Mesendoderm (in vitro differentiated cells): ENCODE results near the gene KEAP1.
"Not testable (repeated sequence)": the region's sequence is repeated elsewhere in the genome, so short reads cannot be mapped to it uniquely, and the experiment has no call there.

Experiments used
- DNase-seq: peaks from one replicate; pipeline ENCODE4 v3.0.0; 2013
- H2AK5ac ChIP-seq: 2 replicates; pipeline ENCODE4 v1.6.1; 2013; ENCODE audit warnings: low read length, inconsistent platforms
- H2BK120ac ChIP-seq: 2 replicates; pipeline ENCODE4 v1.6.1; 2013; ENCODE audit warnings: low read depth, mild to moderate bottlenecking, low read length, moderate library complexity, mixed read lengths
- H2BK15ac ChIP-seq: replicated peaks from 2 replicates; pipeline ENCODE4 v1.6.1; 2013; ENCODE audit warnings: low read depth, mild to moderate bottlenecking, moderate library complexity
- H2BK5ac ChIP-seq: 2 replicates; pipeline ENCODE4 v1.6.1; 2013; ENCODE audit warnings: low read length, inconsistent platforms
- H3K18ac ChIP-seq: 2 replicates; pipeline ENCODE4 v1.6.1; 2013; ENCODE audit warnings: mild to moderate bottlenecking, low read length, mixed read lengths
- H3K23ac ChIP-seq: one replicate; pipeline ENCODE4 v1.6.1; 2013; ENCODE audit warnings: low read length
- H3K27ac ChIP-seq: 2 replicates; pipeline ENCODE4 v1.5.1; 2013; ENCODE audit warnings: low read depth, mild to moderate bottlenecking, inconsistent platforms, low read length, moderate library complexity
- H3K27me3 ChIP-seq: 2 replicates; pipeline ENCODE4 v1.6.1; 2013; ENCODE audit warnings: low read length, control low read depth, mild to moderate bottlenecking, inconsistent platforms; ENCODE audit not compliant: insufficient read depth, poor library complexity
- H3K36me3 ChIP-seq: 2 replicates; pipeline ENCODE4 v1.6.1; 2013; ENCODE audit warnings: low read length, inconsistent platforms; ENCODE audit not compliant: control insufficient read depth, insufficient read depth
- H3K4ac ChIP-seq: one replicate; pipeline ENCODE4 v1.6.1; 2013; ENCODE audit warnings: low read depth, mild to moderate bottlenecking, low read length, moderate library complexity
- H3K4me1 ChIP-seq: 2 replicates; pipeline ENCODE4 v1.6.1; 2013; ENCODE audit warnings: low read depth, low read length, inconsistent platforms; ENCODE audit not compliant: control insufficient read depth
- H3K4me2 ChIP-seq: 2 replicates; pipeline ENCODE4 v1.6.1; 2013; ENCODE audit warnings: low read length
- H3K4me3 ChIP-seq: 2 replicates; pipeline ENCODE4 v1.5.1; 2013; ENCODE audit warnings: mild to moderate bottlenecking, low read length
- H3K56ac ChIP-seq: one replicate; pipeline ENCODE4 v1.6.1; 2013; ENCODE audit warnings: low read length
- H3K79me1 ChIP-seq: 2 replicates; pipeline ENCODE4 v1.6.1; 2013; ENCODE audit warnings: low read length, inconsistent platforms
- H3K79me2 ChIP-seq: 2 replicates; pipeline ENCODE4 v1.6.1; 2013; ENCODE audit warnings: mild to moderate bottlenecking, low read length; ENCODE audit not compliant: control insufficient read depth, insufficient read depth
- H3K9ac ChIP-seq: 2 replicates; pipeline ENCODE4 v1.6.1; 2013; ENCODE audit warnings: low read length, inconsistent platforms
- H4K5ac ChIP-seq: one replicate; pipeline ENCODE4 v1.6.1; 2013; ENCODE audit warnings: low read length
- H4K8ac ChIP-seq: one replicate; pipeline ENCODE4 v1.6.1; 2013; ENCODE audit warnings: low read depth, mild to moderate bottlenecking, control low read depth, low read length, moderate library complexity
- WGBS: extraction: QIAGEN DNeasy Blood & Tissue Kit; methylation state at CpG from one replicate; pipeline ENCODE4 v1.1.7; 2013; ENCODE audit warnings: low lambda C conversion rate, missing lambda C conversion rate; ENCODE audit not compliant: insufficient coverage; ENCODE audit errors: extremely low coverage; 5-methylcytosine and 5-hydroxymethylcytosine counted together

KEAP1 gene

GRCh38 chr19:10543420-10544241, 40.5 kb upstream of the KEAP1 start, which contains the start of gene ATG4D:
Gene ATG4D (plus strand): TSS chr19:10543904. CDS start chr19:10544091, 187 bp downstream.
- no peak within 1 kb of the TSS for H2BK120ac ChIP-seq
- H4K8ac ChIP-seq, result no peak within 1 kb of the TSS
- no peaks in the 10 kb centered on the region for H3K36me3 ChIP-seq
- DNase-seq, result peak; percentile 81
- H2AK5ac ChIP-seq, result no peak within 1 kb of the TSS
- no peak within 1 kb of the TSS for H2BK5ac ChIP-seq
- H3K9ac ChIP-seq, result peak within 1 kb of the TSS; percentile 85
- H3K79me1 ChIP-seq, result peaks cover 4% of the 10 kb centered on the region
- H3K4me2 ChIP-seq, result peak within 1 kb of the TSS; percentile 75
- H3K4me3 ChIP-seq, result peak within 1 kb of the TSS; percentile 87
- no peak within 1 kb of the TSS for H4K5ac ChIP-seq
- H3K4me1 ChIP-seq, result no peaks in the 10 kb centered on the region
- no peaks in the 10 kb centered on the region for H3K79me2 ChIP-seq
- peak within 1 kb of the TSS; percentile 45 for H3K23ac ChIP-seq
- H2BK15ac ChIP-seq, result no peak within 1 kb of the TSS
- WGBS, result no CpG with 5 or more reads among the region's 79 CpGs
- peak within 1 kb of the TSS; percentile 86 for H3K56ac ChIP-seq
- peak within 1 kb of the TSS; percentile 88 for H3K18ac ChIP-seq
- no peaks in the 10 kb centered on the region for H3K27me3 ChIP-seq
- H3K4ac ChIP-seq, result peak within 1 kb of the TSS; percentile 70
- H3K27ac ChIP-seq, result peak within 1 kb of the TSS; percentile 37

- H2BK120ac ChIP-seq, result no peak overlapping the region
- H4K8ac ChIP-seq, result no peak overlapping the region
- no peak overlapping the region for H2AK5ac ChIP-seq
- DNase-seq, result no peak
- no peak overlapping the region for H2BK15ac ChIP-seq
- H3K23ac ChIP-seq, result no peak overlapping the region
- no peaks in the 10 kb centered on the region for H3K36me3 ChIP-seq
- H4K5ac ChIP-seq, result no peak overlapping the region
- no CpG with 5 or more reads among the region's 8 CpGs for WGBS
- no peak overlapping the region for H3K56ac ChIP-seq
- no peaks in the 10 kb centered on the region for H3K4me1 ChIP-seq
- no peak overlapping the region for H3K9ac ChIP-seq
- H2BK5ac ChIP-seq, result no peak overlapping the region
- H3K27me3 ChIP-seq, result no peaks in the 10 kb centered on the region
- no peaks in the 10 kb centered on the region for H3K79me2 ChIP-seq
- no peak overlapping the region for H3K18ac ChIP-seq
- H3K79me1 ChIP-seq, result peaks cover 4% of the 10 kb centered on the region
- no peak overlapping the region for H3K4ac ChIP-seq
- H3K4me2 ChIP-seq, result no peak overlapping the region
- H3K4me3 ChIP-seq, result no peak overlapping the region
- no peak overlapping the region for H3K27ac ChIP-seq
Measured at GRCh38 chr19:10543059-10543419, 39.9 kb upstream of the KEAP1 start.

DNA sequence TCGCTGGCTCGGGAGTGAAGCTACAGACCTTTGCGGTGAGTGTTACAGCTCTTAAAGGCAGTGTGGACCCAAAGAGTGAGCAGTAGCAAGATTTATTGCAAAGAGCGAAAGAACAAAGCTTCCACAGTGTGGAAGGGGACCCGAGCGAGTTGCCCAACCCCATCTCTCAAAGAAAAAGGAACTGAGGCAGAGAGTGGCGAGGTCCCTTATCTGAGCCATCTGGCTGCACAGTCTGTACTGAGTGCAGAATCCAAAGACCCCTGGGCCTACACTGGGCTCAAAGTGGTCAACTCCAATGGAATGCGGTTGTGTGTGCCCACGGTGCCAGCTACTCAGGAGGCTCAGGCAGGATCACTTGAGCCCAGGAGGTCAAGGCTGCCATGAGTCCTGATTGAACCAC, 35.9 kb upstream of the KEAP1 start:
- H3K9ac ChIP-seq, H3K4me2 ChIP-seq, H3K23ac ChIP-seq, H3K27ac ChIP-seq, H2AK5ac ChIP-seq, H3K18ac ChIP-seq, H2BK120ac ChIP-seq, H3K56ac ChIP-seq, DNase-seq, H2BK15ac ChIP-seq, H4K8ac ChIP-seq, H3K36me3 ChIP-seq, H3K4me1 ChIP-seq, H3K27me3 ChIP-seq, H3K79me2 ChIP-seq, H4K5ac ChIP-seq, H3K4ac ChIP-seq, H3K4me3 ChIP-seq, H2BK5ac ChIP-seq, H3K79me1 ChIP-seq: not testable (repeated sequence)
- WGBS, result no CpG with 5 or more reads among the region's 9 CpGs

DNA sequence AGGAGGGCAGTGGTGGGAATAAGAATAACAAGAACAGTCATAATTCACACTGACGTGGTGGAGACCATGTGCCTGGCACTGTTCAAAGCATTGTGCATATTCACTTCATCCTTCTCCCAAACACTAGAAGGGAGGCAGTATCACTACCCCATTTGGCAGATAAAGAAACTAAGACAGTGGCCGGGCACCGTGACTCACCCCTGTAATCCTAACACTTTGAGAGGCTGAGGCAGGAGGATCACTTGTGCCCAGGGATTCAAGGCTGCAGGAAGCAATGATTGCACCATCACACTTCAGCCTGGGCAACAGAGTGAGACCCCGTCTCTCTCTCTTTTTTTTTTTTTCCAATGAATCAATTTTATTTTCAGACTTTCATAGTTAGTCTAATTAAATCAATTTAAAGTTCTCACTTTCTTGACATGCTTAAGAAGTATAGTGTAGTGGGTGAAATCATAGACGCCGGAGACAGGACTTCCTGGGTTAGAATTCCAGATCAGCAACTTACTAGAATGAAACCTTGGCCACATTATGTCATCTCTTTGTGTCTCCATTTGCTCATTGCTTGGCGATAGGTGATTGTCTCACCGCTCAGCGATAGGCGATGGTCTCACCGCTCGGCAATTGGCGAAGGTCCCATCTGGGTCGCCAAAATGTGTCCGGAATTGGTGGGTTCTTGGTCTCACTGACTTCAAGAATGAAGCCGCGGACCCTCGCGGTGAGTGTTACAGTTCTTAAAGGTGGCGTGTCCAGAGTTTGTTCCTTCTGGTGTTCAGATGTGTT, 35.2 kb upstream of the KEAP1 start:
- Histone ChIP-seq H4K8ac (no peak overlapping the region), H3K4me1 (no peaks in the 10 kb centered on the region), H3K56ac (no peak overlapping the region), H2BK5ac (no peak overlapping the region), H3K4ac (no peak overlapping the region), H4K5ac (no peak overlapping the region), H3K4me3 (no peak overlapping the region), H2BK120ac (no peak overlapping the region), H3K27me3 (no peaks in the 10 kb centered on the region), H3K18ac (no peak overlapping the region), H3K9ac (no peak overlapping the region), H3K79me2 (no peaks in the 10 kb centered on the region), H2BK15ac (no peak overlapping the region), H3K79me1 (no peaks in the 10 kb centered on the region), H3K23ac (no peak overlapping the region), H2AK5ac (no peak overlapping the region), H3K36me3 (no peaks in the 10 kb centered on the region), H3K27ac (no peak overlapping the region), H3K4me2 (no peak overlapping the region)
- DNase-seq, result no peak
- WGBS, result no CpG with 5 or more reads among the region's 20 CpGs

- no peak overlapping the region for H2AK5ac ChIP-seq
- H2BK120ac ChIP-seq, result no peak overlapping the region
- no peak overlapping the region for H3K9ac ChIP-seq
- DNase-seq, result no peak
- H3K79me2 ChIP-seq, result no peaks in the 10 kb centered on the region
- H2BK15ac ChIP-seq, result no peak overlapping the region
- no peak overlapping the region for H3K4me2 ChIP-seq
- H3K27ac ChIP-seq, result no peak overlapping the region
- H4K8ac ChIP-seq, result no peak overlapping the region
- no peaks in the 10 kb centered on the region for H3K79me1 ChIP-seq
- H2BK5ac ChIP-seq, result no peak overlapping the region
- H4K5ac ChIP-seq, result no peak overlapping the region
- no peak overlapping the region for H3K4me3 ChIP-seq
- no peak overlapping the region for H3K18ac ChIP-seq
- no peaks in the 10 kb centered on the region for H3K27me3 ChIP-seq
- WGBS, result no CpG with 5 or more reads among the region's 11 CpGs
- H3K23ac ChIP-seq, result no peak overlapping the region
- H3K36me3 ChIP-seq, result no peaks in the 10 kb centered on the region
- H3K56ac ChIP-seq, result no peak overlapping the region
- no peaks in the 10 kb centered on the region for H3K4me1 ChIP-seq
- no peak overlapping the region for H3K4ac ChIP-seq
Measured at GRCh38 chr19:10537668-10538067, 34.5 kb upstream of the KEAP1 start.
